GM10248 (cell line): ENCODE measurements around the gene CCNA1.

Source experiments
- CTCF ChIA-PET: fragments of 300-600 bp; sonication (Branson Sonifier 250); formaldehyde crosslinking; extraction: SDS; loops from one replicate; lab custom pipeline; 2021; ENCODE audit warnings: antibody characterized with exemption; lab: Yijun Ruan, JAX
- POLR2A ChIA-PET: fragments of 350-650 bp; sonication (Branson Sonifier 250); formaldehyde crosslinking; extraction: SDS; loops from one replicate; lab custom pipeline; 2020; ENCODE audit warnings: antibody characterized with exemption; lab: Yijun Ruan, JAX
- DNase-seq: peaks from one replicate; pipeline ENCODE4 v3.0.0; 2012; ENCODE audit errors: extremely low spot score
- CTCF ChIP-seq: IDR thresholded peaks from 2 replicates; pipeline ENCODE4 v1.5.1; 2012; ENCODE audit warnings: mild to moderate bottlenecking, low read depth; ENCODE audit errors: extremely low read depth, missing control alignments, control extremely low read depth

CCNA1 gene

DNA sequence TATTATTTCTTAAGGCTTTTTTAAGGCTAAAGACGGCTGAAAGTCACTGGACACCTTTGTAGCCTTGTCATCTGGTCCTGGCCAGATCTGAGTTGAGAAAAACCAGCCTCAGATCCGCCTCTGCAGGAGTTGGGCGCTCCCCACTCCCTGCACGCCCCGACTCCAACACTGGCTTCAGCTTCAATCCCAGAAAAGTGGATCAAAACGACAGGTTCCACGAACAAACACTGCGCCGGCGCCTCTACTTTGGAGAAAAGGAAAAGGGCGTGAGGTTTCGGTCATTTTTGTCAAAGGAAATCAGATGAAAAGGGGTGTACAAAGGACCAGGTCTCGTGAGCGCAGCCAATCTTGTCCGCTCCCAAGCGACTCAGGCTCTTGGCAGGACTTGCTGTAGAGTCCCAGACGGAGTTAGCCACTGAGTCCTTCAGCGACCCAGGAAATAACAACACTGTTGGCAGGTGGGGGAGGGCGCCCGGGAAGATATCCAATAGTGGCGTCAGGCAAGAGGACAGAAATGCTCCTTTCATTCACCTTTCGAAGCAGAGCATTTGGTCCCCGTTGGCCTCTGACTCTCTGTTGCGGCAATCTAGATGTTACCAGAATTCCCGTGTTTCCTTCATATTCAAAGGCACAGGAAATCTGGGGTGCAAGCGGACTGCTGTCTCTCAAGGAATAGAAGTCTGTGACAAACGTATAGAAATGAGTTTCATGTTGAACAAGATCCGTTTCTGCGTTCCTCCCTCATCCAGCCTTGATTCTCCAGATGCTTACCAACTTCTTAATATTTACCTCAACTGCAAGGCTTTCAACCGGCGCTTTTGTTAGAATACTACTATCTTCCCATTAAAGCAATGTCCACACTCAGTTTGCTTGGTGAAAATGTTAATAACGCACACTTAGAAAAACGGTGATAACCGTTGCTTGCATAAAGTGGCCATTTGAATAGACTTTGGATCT is 1.8 kb upstream of the CCNA1 start:
- POLR2A ChIA-PET, result no interaction called here
- DNase-seq, result no peak
- CTCF ChIA-PET, result no interaction called here
- no peak for TF ChIP-seq CTCF

DNA sequence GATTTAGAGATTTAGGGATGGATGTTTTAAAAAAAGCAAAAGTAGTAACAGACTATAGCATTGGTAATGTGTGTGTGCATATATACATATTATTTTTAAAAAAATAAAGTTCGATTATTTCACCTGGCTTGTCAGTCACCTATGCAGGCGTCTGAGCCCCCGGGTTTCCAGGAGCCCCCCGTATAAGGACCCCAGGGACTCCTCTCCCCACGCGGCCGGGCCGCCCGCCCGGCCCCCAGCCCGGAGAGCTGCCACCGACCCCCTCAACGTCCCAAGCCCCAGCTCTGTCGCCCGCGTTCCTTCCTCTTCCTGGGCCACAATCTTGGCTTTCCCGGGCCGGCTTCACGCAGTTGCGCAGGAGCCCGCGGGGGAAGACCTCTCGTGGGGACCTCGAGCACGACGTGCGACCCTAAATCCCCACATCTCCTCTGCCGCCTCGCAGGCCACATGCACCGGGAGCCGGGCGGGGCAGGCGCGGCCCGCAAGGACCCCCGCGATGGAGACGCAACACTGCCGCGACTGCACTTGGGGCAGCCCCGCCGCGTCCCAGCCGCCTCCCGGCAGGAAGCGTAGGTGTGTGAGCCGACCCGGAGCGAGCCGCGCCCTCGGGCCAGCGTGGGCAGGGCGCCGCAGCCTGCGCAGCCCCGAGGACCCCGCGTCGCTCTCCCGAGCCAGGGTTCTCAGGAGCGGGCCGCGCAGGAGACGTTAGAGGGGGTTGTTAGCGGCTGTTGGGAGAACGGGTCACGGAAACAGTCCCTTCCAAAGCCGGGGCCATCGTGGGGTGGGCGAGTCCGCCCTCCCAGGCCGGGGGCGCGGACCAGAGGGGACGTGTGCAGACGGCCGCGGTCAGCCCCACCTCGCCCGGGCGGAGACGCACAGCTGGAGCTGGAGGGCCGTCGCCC is 840 bp upstream of the CCNA1 start:
- CTCF ChIA-PET, result no interaction called here
- POLR2A ChIA-PET, result no interaction called here
- no peak for TF ChIP-seq CTCF
- no peak for DNase-seq

GRCh38 chr13:36436811-36437210 is 4.5 kb downstream of the CCNA1 start:
- no peak for TF ChIP-seq CTCF
- ChIA-PET POLR2A (no interaction called here), CTCF (interaction anchor here (1.3 to 2.1 kb wide), 2 partner anchors 17 to 90 kb away, joined by 3 to 9 read pairs; no protein-coding TSS in a partner anchor)
- DNase-seq, result no peak

DNA sequence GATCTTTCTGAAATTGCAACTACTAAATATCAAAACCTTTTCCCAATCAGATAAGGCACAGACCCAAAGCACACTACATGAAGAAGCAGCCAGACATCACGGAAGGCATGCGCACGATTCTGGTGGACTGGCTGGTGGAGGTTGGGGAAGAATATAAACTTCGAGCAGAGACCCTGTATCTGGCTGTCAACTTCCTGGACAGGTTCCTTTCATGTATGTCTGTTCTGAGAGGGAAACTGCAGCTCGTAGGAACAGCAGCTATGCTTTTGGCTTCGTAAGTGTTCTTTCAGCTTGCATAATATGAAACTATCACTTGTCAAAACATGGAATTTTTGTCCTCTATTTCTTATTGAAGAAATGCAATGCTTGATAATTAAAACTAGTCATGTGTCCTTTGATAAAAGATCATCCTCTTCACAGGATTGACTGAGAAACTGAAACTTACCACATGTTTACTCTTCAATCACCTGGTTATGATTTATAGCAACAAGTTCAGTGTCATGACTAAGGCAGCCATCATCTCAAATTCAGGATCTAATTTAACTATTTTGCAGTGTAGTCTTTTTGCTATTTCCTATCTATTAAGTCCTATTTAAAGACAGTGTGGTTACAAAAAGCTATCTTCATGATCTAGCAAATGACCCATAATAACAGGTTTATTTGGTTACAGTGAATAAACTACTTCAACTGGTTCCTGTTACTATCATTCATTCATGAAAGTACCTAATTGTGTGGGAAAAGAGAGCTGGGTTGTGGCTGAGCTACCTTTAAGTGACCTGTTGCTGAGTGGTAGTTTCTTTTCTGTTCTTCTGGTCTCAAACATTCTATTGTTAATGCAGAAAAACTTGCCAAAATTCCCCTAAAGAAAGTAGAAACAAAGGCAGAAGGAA is 6.5 kb downstream of the CCNA1 start:
- CTCF ChIA-PET, result interaction anchor here (1.4 kb wide), 1 partner anchor 14 kb away, joined by 3 read pairs; no protein-coding TSS in a partner anchor
- POLR2A ChIA-PET, result no interaction called here

DNA sequence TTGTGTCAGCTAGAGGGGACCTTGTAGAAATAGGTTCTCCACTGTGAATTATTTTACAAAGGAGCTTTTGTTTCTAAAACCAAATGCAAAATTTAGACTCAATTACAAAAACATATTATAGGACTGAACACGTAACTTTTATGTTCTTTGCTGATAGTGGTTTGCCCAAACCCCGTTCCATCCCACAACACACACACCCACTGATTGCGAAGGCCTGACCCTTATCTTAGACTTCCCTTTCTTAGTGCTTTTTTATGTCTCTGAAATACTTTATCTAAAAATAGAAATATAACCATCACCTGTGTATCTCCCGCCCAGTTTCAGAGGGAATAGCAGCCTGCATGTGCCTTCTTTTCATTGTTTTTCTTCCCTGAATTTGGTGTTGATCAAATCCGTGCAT is 13.0 kb downstream of the CCNA1 start:
- no peak for DNase-seq
- POLR2A ChIA-PET, result no interaction called here
- no peak for TF ChIP-seq CTCF
- CTCF ChIA-PET, result interaction anchor here (0.9 kb wide), 1 partner anchor 9 kb away, joined by 3 read pairs; no protein-coding TSS in a partner anchor

More for the DNA sequence above, 6.5 kb downstream of the CCNA1 start:
- TF ChIP-seq CTCF, result no peak
- no peak for DNase-seq
